ENCODE data around the gene SH3RF3. TPM values are rescaled to one million over a fixed set of nuclear protein-coding genes. Genes with fewer than 3 reads are reported as not detected.

SH3RF3 gene
- total RNA-seq, 4 donors from 2014 or later = 2.4 to 5.5 (median 2.9) TPM

DNA sequence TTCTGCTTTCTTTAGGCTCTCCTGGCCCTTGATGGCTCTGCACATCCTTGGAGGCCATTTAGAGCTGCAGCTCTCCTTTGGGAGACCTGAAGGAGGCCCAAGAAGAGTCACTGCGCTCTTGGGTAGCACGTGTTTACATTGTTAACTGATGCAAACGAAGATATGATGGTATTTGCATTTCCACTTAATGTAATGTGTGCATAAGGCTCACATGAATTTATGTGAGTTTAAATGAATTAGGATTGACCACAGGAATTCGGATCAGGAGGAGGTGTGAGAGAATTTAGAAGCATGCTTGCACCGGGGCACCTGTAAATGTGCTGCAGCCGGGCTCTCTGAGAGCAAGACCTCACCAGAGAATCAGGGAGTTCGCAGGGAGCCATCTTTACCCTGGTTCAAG lies 7.5 kb downstream of the SH3RF3 start:
- TF ChIP-seq, protein P1, sequence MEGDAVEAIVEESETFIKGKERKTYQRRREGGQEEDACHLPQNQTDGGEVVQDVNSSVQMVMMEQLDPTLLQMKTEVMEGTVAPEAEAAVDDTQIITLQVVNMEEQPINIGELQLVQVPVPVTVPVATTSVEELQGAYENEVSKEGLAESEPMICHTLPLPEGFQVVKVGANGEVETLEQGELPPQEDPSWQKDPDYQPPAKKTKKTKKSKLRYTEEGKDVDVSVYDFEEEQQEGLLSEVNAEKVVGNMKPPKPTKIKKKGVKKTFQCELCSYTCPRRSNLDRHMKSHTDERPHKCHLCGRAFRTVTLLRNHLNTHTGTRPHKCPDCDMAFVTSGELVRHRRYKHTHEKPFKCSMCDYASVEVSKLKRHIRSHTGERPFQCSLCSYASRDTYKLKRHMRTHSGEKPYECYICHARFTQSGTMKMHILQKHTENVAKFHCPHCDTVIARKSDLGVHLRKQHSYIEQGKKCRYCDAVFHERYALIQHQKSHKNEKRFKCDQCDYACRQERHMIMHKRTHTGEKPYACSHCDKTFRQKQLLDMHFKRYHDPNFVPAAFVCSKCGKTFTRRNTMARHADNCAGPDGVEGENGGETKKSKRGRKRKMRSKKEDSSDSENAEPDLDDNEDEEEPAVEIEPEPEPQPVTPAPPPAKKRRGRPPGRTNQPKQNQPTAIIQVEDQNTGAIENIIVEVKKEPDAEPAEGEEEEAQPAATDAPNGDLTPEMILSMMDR (IDR thresholded peaks at IDR 0.05) = no peak
- TF ChIP-seq POLR2A (IDR thresholded peaks at IDR 0.05) = no peak
- no peak for DNase-seq
- intact Hi-C loops (cut with DNase I) = no loop called here
- H3K36me3 ChIP-seq = no peaks in the 10 kb centered on the region
- no peaks in the 10 kb centered on the region for H3K9me3 ChIP-seq
- 84 to 95% methylated on average over 7 of the region's 7 CpGs for WGBS, 2 donors
- no peak overlapping the region for H3K4me3 ChIP-seq
- no peaks in the 10 kb centered on the region for H3K27me3 ChIP-seq
- no peak overlapping the region for H3K27ac ChIP-seq
- peaks cover 0 to 24% (median 4%) of the 10 kb centered on the region in 3 donors for H3K4me1 ChIP-seq

DNA sequence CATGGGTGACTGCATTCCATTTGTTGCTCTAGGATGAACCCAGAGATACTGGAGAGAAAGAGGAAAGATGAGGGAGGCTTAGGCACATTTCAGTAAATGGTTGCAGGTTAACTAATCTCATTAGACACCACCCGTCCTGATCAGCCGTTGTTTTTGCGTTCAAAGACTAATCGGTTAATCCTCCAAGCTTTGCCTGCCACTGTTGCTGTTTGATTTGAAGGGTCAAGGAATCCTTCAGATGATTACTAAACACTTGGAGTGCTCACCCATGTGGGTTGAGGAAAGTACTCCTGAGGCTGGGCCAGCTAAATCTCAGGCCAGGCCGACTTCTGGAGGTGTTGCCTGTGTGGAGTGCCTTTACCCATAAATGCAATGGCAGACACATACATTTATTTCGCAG lies 8.6 kb downstream of the SH3RF3 start:
- Histone ChIP-seq H3K9me3 (no peaks in the 10 kb centered on the region), H3K4me1 (peaks cover 0 to 15% (median 0%) of the 10 kb centered on the region in 3 donors), H3K4me3 (no peak overlapping the region), H3K27ac (no peak overlapping the region), H3K36me3 (no peaks in the 10 kb centered on the region), H3K27me3 (no peaks in the 10 kb centered on the region)
- no peak for DNase-seq
- WGBS, 2 donors = 91 to 96% methylated on average over 5 of the region's 6 CpGs
- intact Hi-C loops (cut with DNase I) = no loop called here
- TF ChIP-seq POLR2A (IDR thresholded peaks at IDR 0.05) = no peak
- TF ChIP-seq, protein P1 (IDR thresholded peaks at IDR 0.05) = no peak

DNA sequence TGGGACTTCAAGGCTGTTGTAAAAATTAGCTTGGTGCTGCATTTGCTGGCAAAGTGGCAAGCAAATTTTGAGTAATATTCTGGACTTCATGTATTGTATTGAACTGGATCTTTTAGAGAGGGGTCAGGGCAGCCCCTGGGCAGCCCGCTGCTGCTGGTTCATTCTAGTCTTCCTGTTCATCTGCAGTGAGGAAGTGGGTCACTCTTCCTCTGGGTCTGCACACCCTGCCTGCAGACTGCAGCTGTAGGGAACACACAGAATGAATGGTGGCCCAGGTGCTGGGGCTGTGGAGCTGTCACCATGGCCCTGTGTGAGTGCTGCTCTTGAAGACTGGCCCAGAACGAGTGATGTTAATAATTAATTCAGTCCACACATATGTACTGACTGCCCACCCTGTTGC lies 9.4 kb downstream of the SH3RF3 start:
- no peaks in the 10 kb centered on the region for H3K36me3 ChIP-seq
- H3K9me3 ChIP-seq = no peaks in the 10 kb centered on the region
- H3K27ac ChIP-seq = no peak overlapping the region
- no peak for DNase-seq
- intact Hi-C loops (cut with DNase I) = no loop called here
- no peak overlapping the region for H3K4me3 ChIP-seq
- H3K27me3 ChIP-seq = no peaks in the 10 kb centered on the region
- H3K4me1 ChIP-seq = peaks cover 0 to 15% (median 0%) of the 10 kb centered on the region in 3 donors
- TF ChIP-seq, protein P1 (IDR thresholded peaks at IDR 0.05) = no peak
- no peak for TF ChIP-seq POLR2A (IDR thresholded peaks at IDR 0.05)
- 69 to 75% methylated on average over 2 of the region's 2 CpGs for WGBS, 2 donors

DNA sequence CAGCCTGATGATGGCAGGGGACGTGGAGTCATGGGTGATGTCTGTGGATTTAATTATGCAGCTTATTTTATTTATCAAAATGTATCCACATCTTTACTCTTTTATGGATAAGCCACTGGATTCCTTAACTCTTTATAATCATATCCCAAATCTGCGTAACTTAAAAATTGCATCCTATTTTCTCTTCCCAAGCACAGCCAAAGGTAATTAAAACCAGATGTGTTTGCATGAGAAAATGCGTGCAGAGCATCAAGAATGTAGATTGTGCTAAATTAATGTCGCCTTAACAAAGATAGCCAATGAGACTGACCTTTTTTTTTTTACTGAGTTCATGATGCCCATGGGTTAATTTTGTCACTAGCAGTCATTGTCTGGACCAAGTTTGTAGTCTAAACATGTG lies 10.0 kb downstream of the SH3RF3 start:
- Histone ChIP-seq H3K4me3 (no peak overlapping the region), H3K27ac (no peak overlapping the region), H3K27me3 (no peaks in the 10 kb centered on the region), H3K36me3 (no peaks in the 10 kb centered on the region), H3K4me1 (peaks cover 0 to 15% (median 0%) of the 10 kb centered on the region in 3 donors), H3K9me3 (no peaks in the 10 kb centered on the region)
- intact Hi-C loops (cut with DNase I) = no loop called here
- TF ChIP-seq, protein P1 (IDR thresholded peaks at IDR 0.05) = no peak
- no peak for TF ChIP-seq POLR2A (IDR thresholded peaks at IDR 0.05)
- no peak for DNase-seq
- WGBS, 2 donors = 91 to 94% methylated on average over 4 of the region's 4 CpGs

DNA sequence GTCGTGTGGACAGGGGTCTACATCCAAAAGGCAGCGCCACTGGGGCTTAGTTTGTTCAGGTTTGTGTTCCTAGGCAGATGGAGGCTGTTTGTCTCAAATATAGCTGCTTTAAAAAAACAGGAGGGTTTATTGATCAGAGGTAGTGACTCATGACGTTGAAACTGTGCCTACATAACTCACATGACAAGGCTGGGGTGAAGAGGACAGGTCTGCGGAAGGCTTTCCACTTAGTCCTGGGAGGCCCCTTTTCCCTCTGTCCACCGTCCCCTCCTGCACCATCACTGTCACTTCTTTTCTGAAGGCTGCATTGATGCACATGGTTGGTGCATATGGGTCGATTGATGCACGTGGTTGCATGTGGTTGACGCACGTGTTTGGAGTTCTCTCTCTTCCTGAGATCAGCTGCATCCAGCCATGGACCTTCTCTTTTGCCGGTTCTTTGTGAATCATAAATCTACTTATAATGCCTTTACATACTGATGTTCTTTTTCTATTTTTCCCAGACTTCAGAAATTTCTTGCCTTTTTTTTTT lies 10.9 kb downstream of the SH3RF3 start:
- H3K9me3 ChIP-seq = no peaks in the 10 kb centered on the region
- no peaks in the 10 kb centered on the region for H3K36me3 ChIP-seq
- no peak overlapping the region for H3K4me3 ChIP-seq
- intact Hi-C loops (cut with DNase I) = no loop called here
- 80 to 84% methylated on average over 10 of the region's 10 CpGs for WGBS, 2 donors
- H3K27ac ChIP-seq = no peak overlapping the region
- H3K4me1 ChIP-seq = peaks cover 0 to 15% (median 0%) of the 10 kb centered on the region in 3 donors
- TF ChIP-seq, protein P1 (IDR thresholded peaks at IDR 0.05) = no peak
- TF ChIP-seq POLR2A (IDR thresholded peaks at IDR 0.05) = no peak
- H3K27me3 ChIP-seq = no peaks in the 10 kb centered on the region
- DNase-seq = no peak
